Retina (tissue), 1 donor: Measurements from ENCODE around the gene SFMBT2.

ENCODE experiments used
- DNase-seq: peaks from one replicate; pipeline ENCODE4 v3.0.0-alpha.2; 2016

The SFMBT2 gene

GRCh38 chr10:7424919-7425318 lies 14.1 kb upstream of the SFMBT2 start:
- DNase-seq, result no peak

- DNase-seq, result no peak
Measured at GRCh38 chr10:7424315-7424714, 13.5 kb upstream of the SFMBT2 start.

GRCh38 chr10:7423521-7423920 lies 12.7 kb upstream of the SFMBT2 start:
- DNase-seq, result no peak

- no peak for DNase-seq
Measured at GRCh38 chr10:7421526-7421925, 10.7 kb upstream of the SFMBT2 start.

GRCh38 chr10:7419998-7420397 lies 9.2 kb upstream of the SFMBT2 start:
- DNase-seq, result no peak

GRCh38 chr10:7417807-7418206 lies 7.0 kb upstream of the SFMBT2 start:
- DNase-seq, result no peak

- no peak for DNase-seq
Measured at GRCh38 chr10:7417103-7417623, 6.3 kb upstream of the SFMBT2 start.

- no peak for DNase-seq
Measured at GRCh38 chr10:7414766-7415165, 3.9 kb upstream of the SFMBT2 start.

- DNase-seq, result no peak
Measured at GRCh38 chr10:7412928-7413282, 2.1 kb upstream of the SFMBT2 start.

GRCh38 chr10:7412237-7412927 lies 1.5 kb upstream of the SFMBT2 start:
- DNase-seq, result peak; percentile 89

- peak; percentile 63 for DNase-seq
Measured at GRCh38 chr10:7411671-7412128, 866 bp upstream of the SFMBT2 start.

- DNase-seq, result peak; percentile 78
Measured at GRCh38 chr10:7410301-7410861, 453 bp downstream of the SFMBT2 start.

- no peak for DNase-seq
Measured at GRCh38 chr10:7409732-7410168, 1.1 kb downstream of the SFMBT2 start.

GRCh38 chr10:7409045-7409731 lies 1.6 kb downstream of the SFMBT2 start:
- peak; percentile 82 for DNase-seq

GRCh38 chr10:7408291-7409044 lies 2.4 kb downstream of the SFMBT2 start:
- DNase-seq, result peak; percentile 89

- DNase-seq, result peak; percentile 82
Measured at GRCh38 chr10:7407368-7408290, 3.2 kb downstream of the SFMBT2 start.

GRCh38 chr10:7406712-7407333 lies 4.0 kb downstream of the SFMBT2 start:
- peak; percentile 16 for DNase-seq

GRCh38 chr10:7405637-7406036 lies 5.2 kb downstream of the SFMBT2 start:
- DNase-seq, result no peak

GRCh38 chr10:7403620-7404019 lies 7.2 kb downstream of the SFMBT2 start:
- DNase-seq, result no peak

GRCh38 chr10:7401782-7402181 lies 9.1 kb downstream of the SFMBT2 start:
- DNase-seq, result no peak

GRCh38 chr10:7401156-7401555 lies 9.7 kb downstream of the SFMBT2 start:
- DNase-seq, result no peak
